ENCODE measurements around the gene WDR33.

Gene WDR33

DNA sequence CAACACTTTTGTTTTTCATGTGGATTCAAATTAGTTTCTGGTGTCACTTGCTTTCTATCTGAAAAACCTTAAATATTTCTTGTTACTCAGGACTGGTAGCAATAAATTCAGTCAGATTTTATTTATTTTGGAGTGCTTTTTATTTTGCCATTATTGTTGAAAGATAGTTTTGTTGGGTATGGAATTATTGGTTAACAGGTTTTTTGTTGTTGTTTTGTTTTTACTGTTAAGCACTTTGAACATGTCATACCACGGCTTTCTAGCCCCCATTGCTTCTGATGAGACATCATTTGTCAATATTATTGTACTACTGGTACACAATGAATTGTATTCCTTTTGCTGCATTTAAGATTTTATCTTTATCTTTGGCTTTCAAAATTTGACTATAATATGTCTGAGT lies 122.6 kb downstream of the WDR33 start:
- no peak for DNase-seq

DNA sequence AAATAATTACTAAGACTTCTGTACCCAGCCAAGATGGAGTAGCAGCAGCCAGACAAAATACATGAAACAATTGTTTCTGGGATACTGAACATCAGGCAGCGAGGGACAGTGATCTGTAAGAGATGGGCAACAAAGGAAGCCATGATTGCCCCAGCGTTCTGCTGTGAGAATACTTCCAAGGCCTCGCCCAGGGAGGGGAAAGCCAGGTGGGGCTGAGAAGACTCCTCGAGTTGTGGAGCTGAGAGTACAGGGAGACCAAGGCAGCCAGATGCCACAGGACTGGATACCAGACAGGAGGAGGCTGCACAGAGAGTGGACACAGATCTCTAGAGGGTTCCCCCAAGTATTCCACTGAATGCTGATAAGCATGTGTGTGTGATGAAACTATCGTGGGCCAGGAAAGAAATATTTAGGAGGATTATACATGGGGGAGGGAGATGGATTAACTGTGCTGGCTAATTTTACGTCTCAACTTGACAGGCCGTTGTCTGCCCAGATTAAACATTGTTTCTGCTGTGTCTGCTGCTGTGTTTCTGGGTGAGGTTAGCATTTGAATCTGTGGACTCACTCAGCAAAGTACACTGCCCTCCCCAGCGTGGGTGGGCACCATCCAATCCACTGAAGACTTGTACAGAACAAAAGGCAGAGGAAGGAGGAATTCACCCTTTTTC lies 125.4 kb downstream of the WDR33 start:
- no peak for DNase-seq

DNA sequence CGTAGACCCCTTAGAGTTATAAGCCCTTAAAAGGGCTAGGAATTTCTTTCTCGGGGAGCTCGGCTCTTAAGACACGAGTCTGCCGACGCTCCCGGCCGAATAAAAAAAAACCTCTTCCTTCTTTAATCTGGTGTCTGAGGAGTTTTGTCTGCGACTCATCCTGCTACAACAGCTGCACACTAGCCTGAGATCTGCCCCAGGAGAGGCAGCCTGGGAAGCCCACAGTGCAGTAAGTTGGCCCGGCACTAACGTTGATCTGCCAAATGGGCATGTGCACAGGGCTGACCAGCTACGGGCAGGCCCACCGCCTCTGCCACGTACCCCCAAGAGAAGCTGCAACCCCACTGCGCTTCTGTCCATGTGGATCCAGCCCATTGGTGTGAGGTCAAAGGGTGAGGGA lies 127.2 kb downstream of the WDR33 start:
- no peak for DNase-seq

- DNase-seq: no peak
Observed at GRCh38 chr2:127683056-127683455, 127.9 kb downstream of the WDR33 start.

GRCh38 chr2:127681976-127682857 lies 128.8 kb downstream of the WDR33 start:
- DNase-seq: no peak

DNA sequence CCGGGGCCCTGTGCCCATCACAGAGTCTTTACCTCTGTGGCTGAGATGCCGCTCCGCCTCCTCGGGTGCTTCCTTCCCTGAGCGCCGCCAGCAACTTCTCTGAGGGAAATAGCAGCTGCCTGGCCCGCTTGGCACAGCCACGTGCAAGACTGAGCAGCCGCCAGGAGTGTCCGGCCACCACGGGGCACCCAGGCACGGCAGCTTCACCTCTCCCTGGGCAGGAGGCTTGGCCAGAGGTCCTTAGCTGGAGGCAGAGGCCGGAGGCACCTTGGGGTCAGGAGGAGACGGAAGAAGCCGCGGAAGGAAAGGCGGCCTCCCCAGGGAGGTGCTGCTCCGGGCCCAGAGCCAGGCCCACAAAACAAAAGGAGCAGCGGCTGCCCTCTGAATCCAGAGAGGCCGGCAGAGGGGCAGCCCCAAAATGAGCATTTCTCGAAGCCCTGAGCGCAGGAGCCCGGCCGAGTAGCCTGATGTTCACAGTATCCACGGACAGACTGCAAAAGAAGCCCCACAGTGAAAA lies 129.6 kb downstream of the WDR33 start:
- DNase-seq: no peak

GRCh38 chr2:127680706-127681287 lies 130.2 kb downstream of the WDR33 start:
- DNase-seq: no peak

- DNase-seq: no peak
Observed at GRCh38 chr2:127679680-127680361, 131.2 kb downstream of the WDR33 start.

DNA sequence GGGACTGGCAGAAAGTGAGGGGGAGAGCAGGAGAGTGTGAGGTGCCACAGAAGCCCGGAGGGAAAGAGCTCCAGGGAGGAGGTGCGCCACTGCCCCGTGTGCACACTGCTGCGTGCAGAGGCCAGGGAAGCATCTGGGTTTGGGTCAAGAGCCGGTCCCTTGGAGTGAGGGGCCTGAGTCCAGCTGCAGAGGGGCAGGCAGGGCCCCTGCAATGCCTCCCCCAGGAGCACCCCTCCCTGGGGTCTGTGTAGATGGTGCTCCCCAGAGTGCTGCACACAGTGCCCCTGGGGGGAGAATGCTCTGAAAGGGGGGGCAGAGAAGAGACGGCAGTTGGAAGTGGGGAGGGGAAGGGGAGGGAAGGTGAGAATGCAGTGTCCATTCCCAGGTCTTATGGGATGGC lies 132.0 kb downstream of the WDR33 start:
- DNase-seq: peak; percentile 10

- peak; percentile 28 for DNase-seq
Observed at GRCh38 chr2:127678531-127678930, 132.4 kb downstream of the WDR33 start.

- DNase-seq: no peak
Observed at GRCh38 chr2:127676906-127677305, 134.1 kb downstream of the WDR33 start.

DNA sequence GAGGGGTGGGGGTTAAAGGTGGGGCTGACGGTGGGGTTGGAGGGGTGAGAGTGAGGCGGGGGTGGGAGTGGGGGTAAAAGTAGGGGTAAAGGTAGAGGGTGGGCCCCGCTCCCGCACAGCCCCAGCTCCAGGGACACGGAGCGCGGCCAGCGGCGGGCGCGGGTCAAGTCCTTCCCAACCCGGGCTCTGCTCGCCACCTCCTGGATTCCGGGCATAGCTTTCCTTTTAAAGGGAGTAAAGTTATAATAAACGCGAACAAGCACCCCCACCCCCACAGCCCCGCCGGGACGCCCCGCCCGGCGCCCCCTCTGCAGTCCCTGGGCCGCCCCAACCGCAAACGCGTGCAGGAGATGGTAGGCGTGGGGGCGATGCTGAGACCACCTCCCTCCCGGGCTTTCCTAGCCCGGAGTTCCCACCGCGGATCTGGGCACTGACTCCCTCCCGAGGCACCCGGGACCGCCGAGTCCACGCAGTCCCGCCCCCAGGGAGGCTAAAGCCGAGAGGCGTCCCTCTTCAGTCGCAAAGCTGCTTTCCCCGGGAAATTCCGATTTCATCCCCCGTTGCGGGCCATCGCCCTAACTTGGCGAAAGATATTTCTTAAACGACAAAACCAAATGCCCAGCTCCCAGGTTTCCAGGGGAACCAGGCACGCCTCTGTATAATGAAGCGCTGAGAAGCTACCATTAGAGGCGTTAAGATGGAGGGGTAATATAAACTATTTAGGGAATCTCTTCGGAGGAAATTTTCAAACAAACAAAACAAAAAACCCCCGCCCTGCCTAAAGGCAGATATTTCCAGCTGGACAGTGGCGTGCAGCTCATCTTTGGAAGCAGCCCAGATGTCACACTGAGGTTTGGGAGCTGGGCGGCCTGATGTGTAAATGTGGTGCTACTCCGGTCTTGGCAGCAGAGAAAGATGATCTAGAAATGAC lies 135.4 kb downstream of the WDR33 start, which contains the start of gene LIMS2:
Gene LIMS2 (minus strand): TSS at position 200 of the 931 bp plus-strand sequence. CDS start 506 bp downstream, outside the sequence.
- no peak for DNase-seq

GRCh38 chr2:127674241-127675209 lies 136.4 kb downstream of the WDR33 start:
- DNase-seq: no peak

GRCh38 chr2:127673291-127674069 lies 137.5 kb downstream of the WDR33 start:
- no peak for DNase-seq

GRCh38 chr2:127672341-127673224 lies 138.4 kb downstream of the WDR33 start:
- DNase-seq: no peak

DNA sequence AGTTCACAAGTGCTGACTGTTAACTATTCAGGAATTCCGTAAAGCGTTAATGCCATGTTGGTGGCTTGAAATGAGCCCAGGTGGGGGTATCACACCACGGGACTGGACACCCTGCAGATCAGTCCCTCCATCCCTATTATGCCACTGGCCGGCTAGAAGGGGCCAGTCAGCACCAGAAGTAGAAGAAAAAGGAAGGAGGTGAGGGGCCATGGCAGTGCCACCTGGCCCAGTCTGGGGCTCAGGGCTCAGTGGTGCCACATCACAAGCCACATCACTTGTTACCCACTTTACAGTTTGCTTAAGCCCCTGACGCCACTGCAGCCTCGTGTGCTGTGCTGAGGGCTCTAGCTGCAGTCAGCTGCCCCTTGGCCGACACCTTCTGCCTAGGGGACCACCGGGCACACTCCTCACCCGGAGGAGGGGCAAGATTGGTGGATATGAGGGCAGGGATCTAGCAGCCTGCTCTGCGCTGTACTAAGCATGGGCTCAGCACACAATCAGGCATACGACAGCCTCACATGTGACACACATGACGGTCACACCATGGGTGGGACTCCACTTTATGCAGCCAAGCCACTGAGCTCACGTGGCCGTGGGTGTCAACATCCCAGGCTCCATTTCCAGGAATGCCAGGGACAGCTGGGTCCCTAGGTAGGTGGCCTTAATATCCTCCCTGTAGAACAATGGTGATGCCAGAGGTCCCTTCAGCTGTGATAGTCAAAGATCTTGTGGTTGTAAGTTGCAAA lies 139.2 kb downstream of the WDR33 start:
- no peak for DNase-seq

GRCh38 chr2:127670957-127671290 lies 140.0 kb downstream of the WDR33 start:
- DNase-seq: no peak
